GM12801 (cell line): Measurements from ENCODE around the gene GRWD1.

ENCODE experiments used
- TF ChIP-seq, protein P1 (sequence below): IDR thresholded peaks from one replicate; pipeline ENCODE4 v1.5.1; 2011; ENCODE audit warnings: control low read depth; ENCODE audit not compliant: insufficient read length; ENCODE audit errors: extremely low read depth

The GRWD1 gene

DNA sequence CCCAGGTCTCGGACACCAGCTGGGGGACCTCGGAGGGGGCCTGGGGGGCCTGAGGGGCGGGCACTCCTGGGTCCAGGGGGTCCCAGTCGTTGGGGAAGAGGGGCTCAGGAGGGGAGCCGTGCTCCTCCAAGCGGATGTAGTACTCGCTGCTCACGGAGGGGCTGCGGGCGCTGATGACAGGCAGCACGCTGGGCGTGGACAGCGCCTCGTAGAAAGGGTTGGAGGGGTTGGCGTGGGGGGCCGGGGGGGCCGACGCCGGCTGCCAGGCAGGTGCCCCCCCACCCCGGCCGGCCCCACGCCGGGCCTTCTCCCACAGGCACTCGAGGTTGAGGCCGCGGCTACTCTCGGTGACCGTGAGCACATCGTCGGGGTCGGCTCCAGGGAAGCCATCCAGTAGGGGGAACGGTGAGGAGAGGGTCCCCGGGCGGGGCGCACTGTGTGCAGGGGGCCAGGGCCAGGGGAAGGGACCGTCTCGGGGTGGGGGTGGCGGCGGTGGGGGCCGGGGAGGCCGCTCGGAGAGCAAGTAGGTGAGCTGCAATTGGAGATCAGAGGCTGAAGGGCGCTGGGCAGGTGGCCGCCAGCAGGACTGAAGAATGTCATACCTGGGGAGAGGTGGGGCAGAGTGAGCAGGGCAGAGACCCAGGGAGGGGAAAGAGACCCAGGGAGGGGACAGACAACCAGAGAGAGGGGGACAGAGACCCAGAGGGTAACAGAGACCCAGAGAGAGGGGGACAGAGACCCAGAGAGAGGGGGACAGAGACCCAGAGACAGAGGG lies 53.7 kb downstream of the GRWD1 start:
- TF ChIP-seq, protein P1, sequence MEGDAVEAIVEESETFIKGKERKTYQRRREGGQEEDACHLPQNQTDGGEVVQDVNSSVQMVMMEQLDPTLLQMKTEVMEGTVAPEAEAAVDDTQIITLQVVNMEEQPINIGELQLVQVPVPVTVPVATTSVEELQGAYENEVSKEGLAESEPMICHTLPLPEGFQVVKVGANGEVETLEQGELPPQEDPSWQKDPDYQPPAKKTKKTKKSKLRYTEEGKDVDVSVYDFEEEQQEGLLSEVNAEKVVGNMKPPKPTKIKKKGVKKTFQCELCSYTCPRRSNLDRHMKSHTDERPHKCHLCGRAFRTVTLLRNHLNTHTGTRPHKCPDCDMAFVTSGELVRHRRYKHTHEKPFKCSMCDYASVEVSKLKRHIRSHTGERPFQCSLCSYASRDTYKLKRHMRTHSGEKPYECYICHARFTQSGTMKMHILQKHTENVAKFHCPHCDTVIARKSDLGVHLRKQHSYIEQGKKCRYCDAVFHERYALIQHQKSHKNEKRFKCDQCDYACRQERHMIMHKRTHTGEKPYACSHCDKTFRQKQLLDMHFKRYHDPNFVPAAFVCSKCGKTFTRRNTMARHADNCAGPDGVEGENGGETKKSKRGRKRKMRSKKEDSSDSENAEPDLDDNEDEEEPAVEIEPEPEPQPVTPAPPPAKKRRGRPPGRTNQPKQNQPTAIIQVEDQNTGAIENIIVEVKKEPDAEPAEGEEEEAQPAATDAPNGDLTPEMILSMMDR = no peak

DNA sequence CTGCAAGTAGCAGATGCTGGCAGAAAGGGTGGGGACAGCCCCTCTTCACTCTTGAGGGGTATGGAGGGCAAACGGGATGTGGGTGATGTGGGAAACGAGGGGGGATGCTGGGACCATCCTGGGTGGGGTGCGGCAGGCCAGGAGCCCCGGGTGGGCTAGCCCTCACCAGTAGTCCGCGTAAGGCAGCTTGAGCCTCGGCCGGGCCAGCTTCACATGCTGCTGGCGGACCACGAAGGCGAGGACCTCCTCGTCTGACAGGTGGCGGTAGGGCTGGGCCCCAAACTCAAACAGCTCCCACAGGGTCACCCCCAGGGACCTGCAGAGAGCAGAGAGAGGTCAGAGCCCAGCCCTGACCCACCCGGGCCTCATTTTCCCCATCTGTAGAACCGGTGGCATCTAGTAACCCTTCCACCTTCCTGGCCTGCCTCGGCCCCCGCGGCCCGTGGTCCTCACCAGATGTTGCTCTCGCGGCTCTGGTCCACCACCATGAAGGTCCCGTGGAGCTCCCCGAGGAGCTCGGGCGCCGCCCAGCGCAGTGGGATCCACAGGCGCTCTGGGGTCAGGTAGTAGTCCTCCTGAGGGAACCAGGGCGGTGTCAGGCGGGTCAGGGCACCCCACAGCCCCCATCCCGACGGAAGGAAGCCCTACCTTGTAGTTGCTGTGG lies 55.2 kb downstream of the GRWD1 start:
- TF ChIP-seq, protein P1 = no peak

DNA sequence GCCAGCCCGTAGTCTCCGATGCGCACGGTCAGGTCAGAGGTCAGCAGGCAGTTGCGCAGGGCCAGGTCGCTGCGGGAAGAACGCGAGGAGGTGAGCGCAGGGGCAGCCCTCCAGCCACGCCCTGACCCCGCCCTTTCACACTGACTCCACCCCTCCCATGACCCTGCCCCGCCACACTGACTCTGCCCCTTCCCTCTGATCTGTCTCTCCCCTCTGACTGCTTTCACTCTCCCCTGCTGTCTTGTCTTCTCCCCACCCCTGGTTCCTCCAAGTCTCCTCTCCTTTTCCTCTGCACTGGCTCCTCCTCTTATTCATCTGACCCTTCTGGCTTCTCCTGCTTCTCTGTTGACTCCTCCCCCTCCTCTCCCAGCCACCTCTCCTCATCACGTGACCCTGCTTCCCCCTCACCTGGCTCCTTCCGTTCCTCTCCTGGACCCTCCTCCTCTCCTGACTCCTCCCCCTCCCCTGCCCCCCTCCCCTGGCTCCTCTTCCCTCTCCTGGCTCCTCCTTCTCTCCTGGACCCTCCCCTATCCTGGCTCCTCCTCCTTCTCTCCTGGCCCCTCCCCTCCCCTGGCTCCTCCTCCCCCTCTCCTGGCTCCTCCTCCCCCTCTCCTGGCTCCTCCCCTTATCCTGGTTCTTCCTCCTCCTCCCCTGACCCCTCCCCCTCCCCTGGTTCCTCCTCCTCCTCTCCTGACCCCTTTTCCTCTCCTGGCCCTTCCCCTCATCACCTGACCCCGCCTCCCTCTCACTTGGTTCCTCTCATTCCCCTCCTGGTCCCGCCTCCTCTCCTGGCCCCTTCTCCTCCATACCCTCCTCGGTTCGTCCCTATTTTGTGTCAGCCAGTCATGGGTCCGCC lies 55.9 kb downstream of the GRWD1 start:
- TF ChIP-seq, protein P1 = no peak

DNA sequence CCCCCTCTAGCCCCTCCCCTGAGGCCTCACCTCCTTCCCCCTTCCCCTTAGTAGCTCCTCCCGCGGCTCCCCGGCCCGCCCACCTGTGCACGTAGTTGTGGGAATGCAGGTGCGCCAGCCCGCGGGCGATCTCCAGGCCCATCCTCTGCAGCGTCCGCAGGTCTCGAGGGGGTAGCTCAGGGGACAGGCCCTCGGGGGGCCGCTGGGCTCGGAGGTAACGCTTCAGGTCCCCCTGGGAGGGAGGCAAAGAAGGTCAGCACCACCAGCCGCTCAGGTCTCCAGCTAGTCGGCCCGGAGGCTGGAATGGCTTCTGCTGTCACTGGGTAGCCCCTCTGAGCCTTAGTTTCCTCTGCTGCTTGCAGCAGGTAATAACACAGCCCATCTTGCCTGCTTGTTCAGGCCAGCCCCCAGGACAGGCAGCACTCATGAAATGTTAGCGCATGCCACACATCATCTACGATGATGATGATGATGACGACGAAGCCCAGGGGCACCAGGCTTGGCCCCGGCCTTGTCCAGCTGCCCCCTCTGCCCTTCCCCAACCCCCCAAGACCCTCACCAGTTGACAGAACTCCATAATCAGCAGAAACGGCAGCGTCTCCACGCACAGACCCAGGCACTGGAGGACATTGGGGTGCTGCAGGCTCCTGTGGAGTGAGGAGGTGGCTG lies 56.7 kb downstream of the GRWD1 start:
- TF ChIP-seq, protein P1 = no peak

DNA sequence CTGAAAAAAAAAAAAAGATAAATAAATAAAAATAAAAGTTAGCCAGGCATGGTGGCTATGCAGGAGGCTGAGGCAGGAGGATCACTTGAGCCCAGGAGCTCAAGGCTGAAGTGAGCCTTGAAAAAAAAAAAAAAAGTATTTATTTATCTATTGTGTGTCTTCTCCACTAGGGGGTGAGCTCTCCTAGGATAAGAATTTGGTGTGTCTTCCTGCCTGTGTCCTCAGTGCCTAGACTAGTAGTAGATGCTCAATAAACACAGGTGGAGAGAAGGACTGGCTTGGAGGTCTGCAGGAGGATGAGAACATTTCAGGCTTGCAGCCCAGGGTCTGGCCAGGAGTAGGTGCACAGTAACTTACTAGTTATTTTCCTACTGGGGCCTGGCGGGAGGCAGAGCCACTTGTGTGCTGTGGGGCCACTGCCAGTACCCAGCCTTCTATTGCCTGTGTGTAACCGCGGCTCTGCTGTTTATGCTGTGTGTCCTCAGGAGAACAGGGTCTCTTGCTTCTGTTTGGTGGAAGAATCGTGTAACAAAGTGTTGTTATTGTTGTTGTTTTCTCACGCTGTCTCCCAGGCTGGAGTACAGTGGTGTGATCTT lies 60.5 kb downstream of the GRWD1 start:
- TF ChIP-seq, protein P1 = no peak
